Lower leg skin (tissue), 3 donors: ENCODE measurements around the gene PIP5K1C.

Source experiments
- CTCF ChIP-seq, 3 donors: fragments of 450-650 bp; IDR thresholded peaks; one replicate each; pipeline ENCODE4 v1.5.1; 2016; ENCODE audit warnings: antibody characterized with exemption in 3 of 3, mild to moderate bottlenecking in 3 of 3, moderate library complexity in 2 of 3
- POLR2A ChIP-seq, 2 donors: fragments of 450-650 bp; IDR thresholded peaks; one replicate each; pipeline ENCODE4 v1.6.1; 2016 to 2017; ENCODE audit warnings: antibody characterized with exemption in 2 of 2, mild to moderate bottlenecking in 1 of 2, moderate library complexity in 1 of 2

GRCh38 chr19:3736106-3736724 lies 35.9 kb upstream of the PIP5K1C start:
- TF ChIP-seq CTCF (IDR thresholded peaks at IDR 0.05) (no peak), POLR2A (IDR thresholded peaks at IDR 0.05) (no peak)
